Smooth muscle cell (in vitro differentiated cells): Measurements from ENCODE around the gene ATG2A. TPM values are rescaled to one million over a fixed set of nuclear protein-coding genes. Genes with fewer than 3 reads are reported as not detected.

Experiments
- DNase-seq: peaks from one replicate; lab custom pipeline; 2025; ENCODE audit not compliant: unreplicated experiment; lab: John Stamatoyannopoulos, UW
- H2AFZ ChIP-seq: fragments of 200-600 bp; sonication (generic); 2 replicates; pipeline ENCODE4 v1.6.0; 2016; ENCODE audit warnings: antibody characterized with exemption, low read depth, mild to moderate bottlenecking
- H3F3A ChIP-seq: fragments of 200-600 bp; sonication (generic); 2 replicates; pipeline ENCODE4 v1.6.0; 2017; ENCODE audit warnings: antibody characterized with exemption, low read depth
- H3K27ac ChIP-seq: fragments of 200-600 bp; sonication (generic); 2 replicates; pipeline ENCODE4 v1.5.1; 2016; ENCODE audit warnings: low read depth, mild to moderate bottlenecking
- H3K27me3 ChIP-seq: fragments of 200-600 bp; sonication (generic); 2 replicates; pipeline ENCODE4 v1.6.1; 2016; ENCODE audit warnings: low read depth, mild to moderate bottlenecking
- H3K36me3 ChIP-seq: fragments of 200-600 bp; sonication (generic); 2 replicates; pipeline ENCODE4 v1.5.1; 2016; ENCODE audit warnings: low read depth
- H3K4me1 ChIP-seq: fragments of 200-600 bp; sonication (generic); 2 replicates; pipeline ENCODE4 v1.5.1; 2016; ENCODE audit warnings: low read depth
- H3K4me2 ChIP-seq: fragments of 200-600 bp; sonication (generic); 2 replicates; pipeline ENCODE4 v1.6.0; 2016; ENCODE audit warnings: mild to moderate bottlenecking
- H3K4me3 ChIP-seq: fragments of 200-600 bp; sonication (generic); 2 replicates; pipeline ENCODE4 v1.5.1; 2016; ENCODE audit warnings: mild to moderate bottlenecking
- H3K79me2 ChIP-seq: fragments of 200-600 bp; sonication (generic); 2 replicates; pipeline ENCODE4 v1.6.0; 2016; ENCODE audit warnings: low read depth, mild to moderate bottlenecking
- H3K9ac ChIP-seq: fragments of 200-600 bp; sonication (generic); 2 replicates; pipeline ENCODE4 v1.6.0; 2016; ENCODE audit warnings: low read depth
- H3K9me3 ChIP-seq: fragments of 200-600 bp; sonication (generic); replicated peaks from 2 replicates; pipeline ENCODE4 v1.5.1; 2016; ENCODE audit warnings: low read depth
- H4K20me1 ChIP-seq: fragments of 200-600 bp; sonication (generic); 2 replicates; pipeline ENCODE4 v1.6.0; 2016; ENCODE audit warnings: low read depth
- WGBS: methylation state at CpG from one replicate; pipeline ENCODE4 v1.1.7; 2016; ENCODE audit warnings: low lambda C conversion rate; 5-methylcytosine and 5-hydroxymethylcytosine counted together
- polyA plus RNA-seq: library from polyadenylated mRNA; unstranded; fragments of >200 nt; fragmentation: Nextera tagmentation; extraction: Ambion mirVana; gene quantifications from 2 replicates; pipeline ENCODE4 v1.2.1, GENCODE V29; 2016
- total RNA-seq: library from RNA; depleted of rRNA; stranded (reverse); fragments of >200 nt; gene quantifications from 2 replicates; pipeline ENCODE4 v1.2.3, GENCODE V29; 2014
- TF ChIP-seq, protein P1 (sequence below): fragments of 200-600 bp; sonication (generic); IDR thresholded peaks from 2 replicates; pipeline ENCODE4 v1.5.1; 2017; ENCODE audit warnings: borderline replicate concordance, mild to moderate bottlenecking, antibody characterized with exemption; ENCODE audit not compliant: insufficient read depth, poor library complexity, severe bottlenecking

Gene ATG2A
- total and polyA plus RNA-seq, 2 experiments from 2014 or later = 4.9 to 6.2 TPM

- Histone ChIP-seq H3K27me3 (no peaks in the 10 kb centered on the region), H3K4me1 (peaks cover 17% of the 10 kb centered on the region), H3K36me3 (no peaks in the 10 kb centered on the region), H3K4me3 (peak overlapping the region; percentile 83), H3K79me2 (peaks cover 18% of the 10 kb centered on the region), H3K27ac (peak overlapping the region; percentile 71), H4K20me1 (no peaks in the 10 kb centered on the region), H3K9me3 (no peaks in the 10 kb centered on the region), H3K9ac (peak overlapping the region; percentile 63), H3F3A (peaks cover 6% of the 10 kb centered on the region), H3K4me2 (peak overlapping the region; percentile 92), H2AFZ (peak overlapping the region; percentile 95)
- TF ChIP-seq, protein P1, sequence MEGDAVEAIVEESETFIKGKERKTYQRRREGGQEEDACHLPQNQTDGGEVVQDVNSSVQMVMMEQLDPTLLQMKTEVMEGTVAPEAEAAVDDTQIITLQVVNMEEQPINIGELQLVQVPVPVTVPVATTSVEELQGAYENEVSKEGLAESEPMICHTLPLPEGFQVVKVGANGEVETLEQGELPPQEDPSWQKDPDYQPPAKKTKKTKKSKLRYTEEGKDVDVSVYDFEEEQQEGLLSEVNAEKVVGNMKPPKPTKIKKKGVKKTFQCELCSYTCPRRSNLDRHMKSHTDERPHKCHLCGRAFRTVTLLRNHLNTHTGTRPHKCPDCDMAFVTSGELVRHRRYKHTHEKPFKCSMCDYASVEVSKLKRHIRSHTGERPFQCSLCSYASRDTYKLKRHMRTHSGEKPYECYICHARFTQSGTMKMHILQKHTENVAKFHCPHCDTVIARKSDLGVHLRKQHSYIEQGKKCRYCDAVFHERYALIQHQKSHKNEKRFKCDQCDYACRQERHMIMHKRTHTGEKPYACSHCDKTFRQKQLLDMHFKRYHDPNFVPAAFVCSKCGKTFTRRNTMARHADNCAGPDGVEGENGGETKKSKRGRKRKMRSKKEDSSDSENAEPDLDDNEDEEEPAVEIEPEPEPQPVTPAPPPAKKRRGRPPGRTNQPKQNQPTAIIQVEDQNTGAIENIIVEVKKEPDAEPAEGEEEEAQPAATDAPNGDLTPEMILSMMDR = no peak
- DNase-seq = no peak
- WGBS = 17% methylated on average over 4 of the region's 4 CpGs
These were observed 1.0 kb upstream of the ATG2A start for GRCh38 chr11:64918017-64918416.

DNA sequence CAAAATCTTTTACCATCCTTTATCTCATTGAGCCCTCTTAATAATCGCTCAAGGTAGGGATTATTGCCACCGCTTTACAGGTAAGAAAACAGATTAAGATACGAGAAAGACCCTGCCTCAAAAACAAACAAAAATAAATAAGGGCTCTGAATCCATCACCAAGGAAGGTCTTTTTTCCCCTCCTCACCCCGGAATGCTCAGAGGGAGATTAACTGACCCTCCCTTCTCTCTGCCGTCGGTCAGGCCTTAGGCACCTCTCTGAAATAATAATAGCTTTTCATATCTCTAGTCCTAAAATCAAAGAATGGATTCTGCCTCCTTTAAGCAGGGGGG, 620 bp upstream of the ATG2A start:
- H3K9me3 ChIP-seq = no peaks in the 10 kb centered on the region

DNA sequence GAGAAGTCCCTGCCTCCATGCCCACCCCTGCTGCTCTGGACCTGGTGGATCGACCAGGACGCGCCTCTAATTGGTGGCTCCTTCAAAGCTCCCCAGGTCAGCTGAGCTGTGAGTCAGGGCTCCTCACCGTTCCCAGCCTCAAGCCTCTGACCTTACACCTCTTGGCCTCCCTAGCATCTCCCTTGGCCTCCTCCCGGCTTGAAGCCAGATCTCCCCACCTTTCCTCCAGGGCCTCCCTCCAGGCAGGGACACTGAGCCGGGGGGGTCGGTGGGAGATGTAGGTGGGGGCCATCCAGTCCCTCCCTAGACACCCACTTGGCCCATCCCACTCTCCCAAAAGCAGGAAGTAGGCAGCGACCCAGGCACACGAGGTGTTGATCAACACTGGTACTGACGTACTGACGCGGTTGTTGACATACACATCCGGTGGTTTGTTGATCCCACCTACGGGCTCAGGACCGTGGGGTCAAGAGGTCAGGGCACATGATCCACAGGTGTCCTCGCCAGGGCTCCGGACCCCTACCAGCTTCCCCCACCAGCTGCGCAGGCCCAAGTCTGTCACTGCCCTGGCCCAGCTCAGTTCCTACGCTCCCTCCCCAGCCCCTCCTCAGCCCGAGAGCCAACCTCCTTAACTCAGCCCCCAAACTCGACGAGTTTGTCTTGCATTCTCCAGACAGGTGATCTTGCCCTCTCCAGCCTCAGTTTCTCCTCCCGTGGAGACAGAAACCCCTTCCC, 802 bp downstream of the ATG2A start:
- Histone ChIP-seq H3F3A (peaks cover 6% of the 10 kb centered on the region), H2AFZ (peak overlapping the region; percentile 23), H3K36me3 (no peaks in the 10 kb centered on the region), H3K79me2 (peaks cover 18% of the 10 kb centered on the region), H3K4me2 (peak overlapping the region; percentile 95), H3K27ac (peak overlapping the region; percentile 50), H3K4me1 (peaks cover 17% of the 10 kb centered on the region), H3K27me3 (no peaks in the 10 kb centered on the region), H3K9me3 (no peaks in the 10 kb centered on the region), H4K20me1 (no peaks in the 10 kb centered on the region), H3K9ac (peak overlapping the region; percentile 89), H3K4me3 (peak overlapping the region; percentile 83)
- WGBS = 14% methylated on average over 22 of the region's 23 CpGs
- DNase-seq = no peak
- TF ChIP-seq, protein P1 = no peak

More for the DNA sequence above, 620 bp upstream of the ATG2A start:
- Histone ChIP-seq H3K4me1 (peaks cover 17% of the 10 kb centered on the region), H2AFZ (peak overlapping the region; percentile 95), H3K9ac (peak overlapping the region; percentile 63), H3K79me2 (peaks cover 18% of the 10 kb centered on the region), H3K27ac (peak overlapping the region; percentile 71), H3K4me3 (peak overlapping the region; percentile 83), H3K27me3 (no peaks in the 10 kb centered on the region), H3K4me2 (peak overlapping the region; percentile 92), H3K36me3 (no peaks in the 10 kb centered on the region), H4K20me1 (no peaks in the 10 kb centered on the region), H3F3A (peaks cover 6% of the 10 kb centered on the region)
- TF ChIP-seq, protein P1 = no peak
- DNase-seq = no peak
- 6% methylated on average over 6 of the region's 6 CpGs for WGBS

DNA sequence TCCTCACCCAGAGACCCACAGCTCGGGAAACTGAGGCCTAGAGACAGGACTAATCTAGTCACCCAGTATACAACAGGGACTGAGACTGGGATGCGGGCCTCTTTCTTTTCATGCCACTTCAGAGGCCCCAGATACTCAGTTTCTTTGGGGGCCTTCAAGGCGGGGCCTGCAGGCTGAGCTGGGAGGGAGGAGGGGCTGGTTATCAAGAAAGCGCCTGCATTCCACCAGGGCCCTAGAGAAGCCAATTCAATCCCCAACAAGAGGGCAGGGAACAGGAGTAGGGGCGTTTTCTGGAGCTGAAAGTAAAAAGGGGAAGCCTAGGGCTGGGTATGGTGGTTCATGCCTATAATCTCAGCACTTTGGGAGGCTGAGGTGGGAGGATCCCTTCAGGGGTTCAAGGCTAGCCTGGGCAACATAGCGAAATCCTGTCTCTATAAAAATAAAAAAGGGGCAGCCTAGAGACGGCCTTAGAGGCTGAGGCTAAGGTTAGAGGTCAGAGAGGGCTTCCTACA, 1.6 kb downstream of the ATG2A start:
- WGBS = 91% methylated on average over 7 of the region's 7 CpGs
- no peak for DNase-seq
- Histone ChIP-seq H3K27ac (no peak overlapping the region), H3K4me3 (peak overlapping the region; percentile 83), H3K4me2 (peak overlapping the region; percentile 95), H3K36me3 (no peaks in the 10 kb centered on the region), H3F3A (peaks cover 6% of the 10 kb centered on the region), H4K20me1 (no peaks in the 10 kb centered on the region), H3K27me3 (no peaks in the 10 kb centered on the region), H3K9ac (peak overlapping the region; percentile 89), H3K9me3 (no peaks in the 10 kb centered on the region), H2AFZ (no peak overlapping the region), H3K4me1 (peaks cover 17% of the 10 kb centered on the region), H3K79me2 (peaks cover 18% of the 10 kb centered on the region)
- TF ChIP-seq, protein P1 = no peak
